SJSA1 (cell line): ENCODE data around the gene GAN. TPM values are rescaled to one million over a fixed set of nuclear protein-coding genes. Genes with fewer than 3 reads are reported as not detected.
"Not testable (repeated sequence)": the region's sequence is repeated elsewhere in the genome, so short reads cannot be mapped to it uniquely, and the experiment has no call there.

ENCODE experiments used
- DNase-seq, 2 experiments: peaks; one replicate each; pipeline ENCODE4 v3.0.0-alpha.2; 2015 to 2020; ENCODE audit warnings: low spot score in 2 of 2, low read depth in 1 of 2
- H3K27ac ChIP-seq: fragments of 250-450 bp; sonication (Bioruptor Pico); 2 replicates; pipeline ENCODE4 v1.5.1; 2020; ENCODE audit warnings: mild to moderate bottlenecking, moderate library complexity
- H3K27me3 ChIP-seq: fragments of 250-450 bp; sonication (Bioruptor Pico); replicated peaks from 2 replicates; pipeline ENCODE4 v1.5.1; 2020; ENCODE audit warnings: mild to moderate bottlenecking, moderate library complexity
- H3K36me3 ChIP-seq: fragments of 250-450 bp; sonication (Bioruptor Pico); 2 replicates; pipeline ENCODE4 v1.5.1; 2020; ENCODE audit warnings: mild to moderate bottlenecking
- H3K4me1 ChIP-seq: fragments of 250-450 bp; sonication (Bioruptor Pico); replicated peaks from 2 replicates; pipeline ENCODE4 v1.6.1; 2021; ENCODE audit warnings: mild to moderate bottlenecking
- H3K4me3 ChIP-seq: fragments of 250-450 bp; sonication (Bioruptor Pico); 2 replicates; pipeline ENCODE4 v1.5.1; 2020; ENCODE audit warnings: mild to moderate bottlenecking
- H3K9me3 ChIP-seq: fragments of 250-450 bp; sonication (Bioruptor Pico); replicated peaks from 2 replicates; pipeline ENCODE4 v1.5.1; 2020; ENCODE audit warnings: mild to moderate bottlenecking
- total RNA-seq: library from RNA; depleted of rRNA; stranded (reverse); fragments of >200 nt; shearing (Covaris generic); gene quantifications from 2 replicates; pipeline ENCODE4 v1.2.3, GENCODE V29; 2014

Gene GAN
- total RNA-seq, 1 experiment from 2014 or later: 7.5 TPM

- H3K36me3 ChIP-seq, H3K27ac ChIP-seq, H3K4me1 ChIP-seq, DNase-seq, H3K27me3 ChIP-seq, H3K4me3 ChIP-seq: not testable (repeated sequence)
- H3K9me3 ChIP-seq: peaks cover 14% of the 10 kb centered on the region
These were observed 30.4 kb downstream of the GAN start for GRCh38 chr16:81345172-81345571.

GRCh38 chr16:81347425-81347824, 32.7 kb downstream of the GAN start:
- no peak for DNase-seq
- Histone ChIP-seq H3K9me3 (peaks cover 14% of the 10 kb centered on the region), H3K4me3 (no peak overlapping the region)

GRCh38 chr16:81349608-81350305, 35.0 kb downstream of the GAN start:
- no peak for DNase-seq
- no peak overlapping the region for H3K4me3 ChIP-seq
- H3K27ac ChIP-seq: no peak overlapping the region
- no peaks in the 10 kb centered on the region for H3K4me1 ChIP-seq
- H3K9me3 ChIP-seq: peaks cover 14% of the 10 kb centered on the region
- H3K27me3 ChIP-seq: no peaks in the 10 kb centered on the region
- peaks cover 11% of the 10 kb centered on the region; the same call in 1 of the 2 replicates for H3K36me3 ChIP-seq

More at GRCh38 chr16:81347425-81347824, 32.7 kb downstream of the GAN start:
- Histone ChIP-seq H3K36me3 (0 out of 2 replicates have a peak, but pooled peaks cover 7% of the 10 kb centered on the region), H3K27me3 (no peaks in the 10 kb centered on the region), H3K27ac (no peak overlapping the region), H3K4me1 (no peaks in the 10 kb centered on the region)

- DNase-seq: no peak
- Histone ChIP-seq H3K36me3 (peaks cover 12% of the 10 kb centered on the region; the same call in 1 of the 2 replicates), H3K27me3 (no peaks in the 10 kb centered on the region), H3K9me3 (peaks cover 14% of the 10 kb centered on the region), H3K27ac (no peak overlapping the region), H3K4me3 (no peak overlapping the region), H3K4me1 (no peaks in the 10 kb centered on the region)
These were observed 35.5 kb downstream of the GAN start for GRCh38 chr16:81350306-81350615.

- DNase-seq: no peak
- no peak overlapping the region for H3K4me3 ChIP-seq
- H3K9me3 ChIP-seq: no peaks in the 10 kb centered on the region
- no peaks in the 10 kb centered on the region for H3K27me3 ChIP-seq
- H3K4me1 ChIP-seq: no peaks in the 10 kb centered on the region
- H3K27ac ChIP-seq: no peak overlapping the region
- peaks cover 17% of the 10 kb centered on the region for H3K36me3 ChIP-seq
These were observed 39.1 kb downstream of the GAN start for GRCh38 chr16:81353895-81354294.

GRCh38 chr16:81357711-81358260, 43.0 kb downstream of the GAN start:
- peaks cover 31% of the 10 kb centered on the region for H3K36me3 ChIP-seq
- H3K4me3 ChIP-seq: no peak overlapping the region
- DNase-seq: no peak
- no peaks in the 10 kb centered on the region for H3K9me3 ChIP-seq
- no peaks in the 10 kb centered on the region for H3K4me1 ChIP-seq
- H3K27me3 ChIP-seq: no peaks in the 10 kb centered on the region
- no peak overlapping the region for H3K27ac ChIP-seq

GRCh38 chr16:81358860-81359259, 44.1 kb downstream of the GAN start:
- no peaks in the 10 kb centered on the region for H3K4me1 ChIP-seq
- no peak overlapping the region for H3K4me3 ChIP-seq
- no peak for DNase-seq
- H3K9me3 ChIP-seq: no peaks in the 10 kb centered on the region
- H3K36me3 ChIP-seq: peaks cover 35% of the 10 kb centered on the region
- no peak overlapping the region for H3K27ac ChIP-seq
- H3K27me3 ChIP-seq: no peaks in the 10 kb centered on the region

GRCh38 chr16:81360135-81360534, 45.4 kb downstream of the GAN start:
- Histone ChIP-seq H3K9me3 (no peaks in the 10 kb centered on the region), H3K36me3 (peaks cover 30% of the 10 kb centered on the region), H3K4me3 (no peak overlapping the region), H3K4me1 (no peaks in the 10 kb centered on the region), H3K27me3 (no peaks in the 10 kb centered on the region), H3K27ac (no peak overlapping the region)
- no peak for DNase-seq

- no peak overlapping the region for H3K27ac ChIP-seq
- peaks cover 57% of the 10 kb centered on the region for H3K36me3 ChIP-seq
- H3K9me3 ChIP-seq: no peaks in the 10 kb centered on the region
- H3K27me3 ChIP-seq: no peaks in the 10 kb centered on the region
- no peak overlapping the region for H3K4me3 ChIP-seq
- no peaks in the 10 kb centered on the region for H3K4me1 ChIP-seq
- DNase-seq: no peak
These were observed 51.0 kb downstream of the GAN start for GRCh38 chr16:81365731-81366130.

GRCh38 chr16:81366316-81366932, 51.7 kb downstream of the GAN start:
- Histone ChIP-seq H3K4me1 (no peaks in the 10 kb centered on the region), H3K9me3 (no peaks in the 10 kb centered on the region), H3K27me3 (no peaks in the 10 kb centered on the region), H3K36me3 (peaks cover 56% of the 10 kb centered on the region), H3K4me3 (no peak overlapping the region), H3K27ac (no peak overlapping the region)
- DNase-seq: peak in 1 of 2 experiments; percentile 57

- no peak for DNase-seq
- no peaks in the 10 kb centered on the region for H3K4me1 ChIP-seq
- H3K36me3 ChIP-seq: peaks cover 54% of the 10 kb centered on the region
- no peak overlapping the region for H3K27ac ChIP-seq
- no peak overlapping the region for H3K4me3 ChIP-seq
- no peaks in the 10 kb centered on the region for H3K9me3 ChIP-seq
- H3K27me3 ChIP-seq: no peaks in the 10 kb centered on the region
These were observed 53.1 kb downstream of the GAN start for GRCh38 chr16:81367821-81368220.

- DNase-seq: no peak
- no peaks in the 10 kb centered on the region for H3K27me3 ChIP-seq
- H3K36me3 ChIP-seq: peaks cover 60% of the 10 kb centered on the region
- no peaks in the 10 kb centered on the region for H3K9me3 ChIP-seq
- no peak overlapping the region for H3K4me3 ChIP-seq
- H3K4me1 ChIP-seq: no peaks in the 10 kb centered on the region
- no peak overlapping the region for H3K27ac ChIP-seq
These were observed 55.2 kb downstream of the GAN start for GRCh38 chr16:81369888-81370504.

GRCh38 chr16:81371106-81371505, 56.3 kb downstream of the GAN start:
- Histone ChIP-seq H3K27me3 (no peaks in the 10 kb centered on the region), H3K4me1 (no peaks in the 10 kb centered on the region), H3K9me3 (no peaks in the 10 kb centered on the region), H3K36me3 (peaks cover 50% of the 10 kb centered on the region), H3K4me3 (no peak overlapping the region), H3K27ac (no peak overlapping the region)
- DNase-seq: no peak

GRCh38 chr16:81374550-81374949, 59.8 kb downstream of the GAN start:
- H3K27ac ChIP-seq: no peak overlapping the region
- no peaks in the 10 kb centered on the region for H3K27me3 ChIP-seq
- H3K4me1 ChIP-seq: no peaks in the 10 kb centered on the region
- no peak overlapping the region for H3K4me3 ChIP-seq
- H3K9me3 ChIP-seq: no peaks in the 10 kb centered on the region
- no peak for DNase-seq
- H3K36me3 ChIP-seq: peaks cover 58% of the 10 kb centered on the region
